ENCODE data around the gene VIT. TPM values are rescaled to one million over a fixed set of nuclear protein-coding genes. Genes with fewer than 3 reads are reported as not detected.

VIT gene, protein sequence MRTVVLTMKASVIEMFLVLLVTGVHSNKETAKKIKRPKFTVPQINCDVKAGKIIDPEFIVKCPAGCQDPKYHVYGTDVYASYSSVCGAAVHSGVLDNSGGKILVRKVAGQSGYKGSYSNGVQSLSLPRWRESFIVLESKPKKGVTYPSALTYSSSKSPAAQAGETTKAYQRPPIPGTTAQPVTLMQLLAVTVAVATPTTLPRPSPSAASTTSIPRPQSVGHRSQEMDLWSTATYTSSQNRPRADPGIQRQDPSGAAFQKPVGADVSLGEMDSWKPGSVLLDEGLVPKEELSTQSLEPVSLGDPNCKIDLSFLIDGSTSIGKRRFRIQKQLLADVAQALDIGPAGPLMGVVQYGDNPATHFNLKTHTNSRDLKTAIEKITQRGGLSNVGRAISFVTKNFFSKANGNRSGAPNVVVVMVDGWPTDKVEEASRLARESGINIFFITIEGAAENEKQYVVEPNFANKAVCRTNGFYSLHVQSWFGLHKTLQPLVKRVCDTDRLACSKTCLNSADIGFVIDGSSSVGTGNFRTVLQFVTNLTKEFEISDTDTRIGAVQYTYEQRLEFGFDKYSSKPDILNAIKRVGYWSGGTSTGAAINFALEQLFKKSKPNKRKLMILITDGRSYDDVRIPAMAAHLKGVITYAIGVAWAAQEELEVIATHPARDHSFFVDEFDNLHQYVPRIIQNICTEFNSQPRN
- total RNA-seq: not detected
- long read RNA-seq: 0 reads

GRCh38 chr2:36696533-36696932 is at the start of gene VIT:
Gene VIT, plus strand, starts transcription at chr2:36696707. Its CDS starts 19,664 bp downstream, at chr2:36716371.
- TF ChIP-seq POLR2A (IDR thresholded peaks at IDR 0.05): no peak
- TF ChIP-seq, protein P1, sequence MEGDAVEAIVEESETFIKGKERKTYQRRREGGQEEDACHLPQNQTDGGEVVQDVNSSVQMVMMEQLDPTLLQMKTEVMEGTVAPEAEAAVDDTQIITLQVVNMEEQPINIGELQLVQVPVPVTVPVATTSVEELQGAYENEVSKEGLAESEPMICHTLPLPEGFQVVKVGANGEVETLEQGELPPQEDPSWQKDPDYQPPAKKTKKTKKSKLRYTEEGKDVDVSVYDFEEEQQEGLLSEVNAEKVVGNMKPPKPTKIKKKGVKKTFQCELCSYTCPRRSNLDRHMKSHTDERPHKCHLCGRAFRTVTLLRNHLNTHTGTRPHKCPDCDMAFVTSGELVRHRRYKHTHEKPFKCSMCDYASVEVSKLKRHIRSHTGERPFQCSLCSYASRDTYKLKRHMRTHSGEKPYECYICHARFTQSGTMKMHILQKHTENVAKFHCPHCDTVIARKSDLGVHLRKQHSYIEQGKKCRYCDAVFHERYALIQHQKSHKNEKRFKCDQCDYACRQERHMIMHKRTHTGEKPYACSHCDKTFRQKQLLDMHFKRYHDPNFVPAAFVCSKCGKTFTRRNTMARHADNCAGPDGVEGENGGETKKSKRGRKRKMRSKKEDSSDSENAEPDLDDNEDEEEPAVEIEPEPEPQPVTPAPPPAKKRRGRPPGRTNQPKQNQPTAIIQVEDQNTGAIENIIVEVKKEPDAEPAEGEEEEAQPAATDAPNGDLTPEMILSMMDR (IDR thresholded peaks at IDR 0.05): no peak
- ATAC-seq: no peak
- no peak for DNase-seq
- intact Hi-C loops (cut with DNase I): no loop called here
- WGBS (ENCODE audit: insufficient coverage, low coverage, low lambda C conversion rate, missing lambda C conversion rate): 47% methylated on average over 2 of the region's 2 CpGs
- Histone ChIP-seq H3K4me1 (no peaks in the 10 kb centered on the region), H3K27me3 (peaks cover 0 to 3% of the 10 kb centered on the region in 2 donors), H3K36me3 (no peaks in the 10 kb centered on the region), H3K9me3 (no peaks in the 10 kb centered on the region), H3K4me3 (no peak within 1 kb of the TSS), H3K27ac (no peak within 1 kb of the TSS)

DNA sequence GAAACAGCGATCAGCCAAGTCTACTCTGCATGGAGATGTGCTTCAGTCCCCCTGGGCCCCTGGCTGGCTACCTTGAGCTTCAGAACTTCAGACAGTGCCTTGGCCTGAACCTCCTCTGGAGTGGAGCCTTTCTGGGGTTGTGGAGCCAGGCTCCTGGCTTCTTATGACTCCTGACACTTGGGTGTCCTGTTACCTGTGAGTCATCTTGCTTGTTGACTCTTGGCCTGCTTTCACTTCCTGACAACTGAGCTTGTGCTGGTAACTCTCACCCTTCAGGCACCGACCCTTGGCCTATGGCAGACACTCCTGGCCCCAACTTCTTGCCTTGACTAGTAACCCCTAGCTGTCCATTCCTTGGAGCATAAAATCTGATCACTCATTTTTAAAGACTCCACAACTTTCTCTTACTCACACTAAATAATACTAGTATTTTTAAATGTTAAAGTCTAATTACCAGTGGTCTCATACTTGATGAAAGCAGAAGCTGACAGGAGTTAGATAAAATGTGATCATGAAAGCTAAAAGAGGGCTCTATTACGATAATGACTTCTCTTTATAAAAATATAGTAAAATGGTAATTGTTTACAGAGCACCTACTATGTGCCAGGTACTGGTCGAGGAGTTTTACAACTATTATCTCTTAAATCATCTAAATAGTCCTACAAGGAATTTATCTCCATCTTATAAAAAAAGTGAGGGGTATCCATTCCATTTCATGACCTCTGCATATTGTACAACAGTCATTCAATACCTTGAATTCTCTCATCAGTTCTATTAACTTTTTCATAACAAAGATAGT is 46.3 kb upstream of the VIT start:
- TF ChIP-seq, protein P1 (IDR thresholded peaks at IDR 0.05): no peak
- TF ChIP-seq POLR2A (IDR thresholded peaks at IDR 0.05): no peak
- Histone ChIP-seq H3K27ac (no peak overlapping the region), H3K9me3 (no peaks in the 10 kb centered on the region), H3K27me3 (no peaks in the 10 kb centered on the region), H3K4me3 (no peak overlapping the region), H3K4me1 (no peaks in the 10 kb centered on the region), H3K36me3 (no peaks in the 10 kb centered on the region)
- 65% methylated on average over 4 of the region's 4 CpGs for WGBS (ENCODE audit: insufficient coverage, low coverage, low lambda C conversion rate, missing lambda C conversion rate)
- ATAC-seq: peak in 1 of 4 donors; percentile 71
- intact Hi-C loops (cut with DNase I): loop anchor here in 1 of 2 donors (10.0 kb wide), 1 partner anchor 295 kb away; the partner anchor contains the start of gene CRIM1
- DNase-seq: no peak

GRCh38 chr2:36653155-36653554 is 43.4 kb upstream of the VIT start:
- H3K36me3 ChIP-seq: no peaks in the 10 kb centered on the region
- H3K4me1 ChIP-seq: no peaks in the 10 kb centered on the region
- DNase-seq (no peak), ATAC-seq (no peak)
- no peak for TF ChIP-seq POLR2A (IDR thresholded peaks at IDR 0.05)
- TF ChIP-seq, protein P1 (IDR thresholded peaks at IDR 0.05): no peak
- H3K9me3 ChIP-seq: no peaks in the 10 kb centered on the region
- no peaks in the 10 kb centered on the region for H3K27me3 ChIP-seq
- no peak overlapping the region for H3K4me3 ChIP-seq
- 67% methylated on average over 3 of the region's 5 CpGs for WGBS (ENCODE audit: insufficient coverage, low coverage, low lambda C conversion rate, missing lambda C conversion rate)
- no peak overlapping the region for H3K27ac ChIP-seq
- intact Hi-C loops (cut with DNase I): loop anchor here in 1 of 2 donors (10.0 kb wide), 1 partner anchor 298 kb away; the partner anchor contains the start of gene CRIM1

DNA sequence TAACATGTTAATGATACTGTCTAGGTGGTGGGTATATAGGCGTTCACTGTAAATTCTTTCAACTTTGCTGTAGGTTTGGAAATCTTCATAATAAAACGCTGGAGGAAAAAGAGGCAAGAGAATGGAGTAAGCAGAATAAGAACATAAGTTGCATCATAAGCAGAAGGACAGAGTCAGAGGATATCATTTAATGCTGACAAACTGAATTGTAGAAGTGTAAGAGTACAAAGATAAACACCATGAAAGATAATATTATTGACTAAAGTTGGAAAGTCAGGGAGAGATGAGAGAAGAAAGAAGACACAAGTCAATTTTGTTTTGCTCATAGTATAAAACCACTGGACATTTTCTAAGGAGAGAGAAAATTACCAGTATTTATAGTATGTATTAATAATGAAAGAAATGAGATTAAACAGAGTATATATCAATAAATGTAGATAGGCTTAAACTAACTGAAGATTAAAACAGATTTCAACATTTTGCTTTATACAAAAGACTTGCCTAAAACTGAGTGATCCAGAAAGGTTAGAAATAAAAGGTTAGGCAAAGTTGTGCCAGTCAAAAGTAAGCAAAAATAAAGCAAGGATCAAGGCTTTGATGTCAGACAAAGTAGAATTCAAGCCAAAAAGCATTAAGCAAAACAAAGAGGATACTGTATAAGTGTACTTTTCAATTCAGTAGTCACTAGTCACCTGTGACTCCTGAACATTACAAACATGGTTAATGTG is 42.4 kb upstream of the VIT start:
- Histone ChIP-seq H3K27ac (no peak overlapping the region), H3K4me1 (no peaks in the 10 kb centered on the region), H3K9me3 (no peaks in the 10 kb centered on the region), H3K4me3 (no peak overlapping the region), H3K36me3 (no peaks in the 10 kb centered on the region), H3K27me3 (no peaks in the 10 kb centered on the region)
- no peak for DNase-seq
- intact Hi-C loops (cut with DNase I): loop anchor here in 1 of 2 donors (10.0 kb wide), 1 partner anchor 299 kb away; the partner anchor contains the start of gene CRIM1
- TF ChIP-seq POLR2A (IDR thresholded peaks at IDR 0.05): no peak
- TF ChIP-seq, protein P1 (IDR thresholded peaks at IDR 0.05): no peak
- WGBS (ENCODE audit: insufficient coverage, low coverage, low lambda C conversion rate, missing lambda C conversion rate): 37% methylated on average over 2 of the region's 2 CpGs
- ATAC-seq: no peak
